GM19238 (cell line): ENCODE results near the gene EREG.
A peak's percentile ranks its signal among the peaks of the same experiment; 100 is the strongest.

Experiments used
- DNase-seq: peaks from one replicate; pipeline ENCODE4 v3.0.0; 2011; ENCODE audit warnings: low spot score; ENCODE audit not compliant: insufficient read length

The EREG gene

DNA sequence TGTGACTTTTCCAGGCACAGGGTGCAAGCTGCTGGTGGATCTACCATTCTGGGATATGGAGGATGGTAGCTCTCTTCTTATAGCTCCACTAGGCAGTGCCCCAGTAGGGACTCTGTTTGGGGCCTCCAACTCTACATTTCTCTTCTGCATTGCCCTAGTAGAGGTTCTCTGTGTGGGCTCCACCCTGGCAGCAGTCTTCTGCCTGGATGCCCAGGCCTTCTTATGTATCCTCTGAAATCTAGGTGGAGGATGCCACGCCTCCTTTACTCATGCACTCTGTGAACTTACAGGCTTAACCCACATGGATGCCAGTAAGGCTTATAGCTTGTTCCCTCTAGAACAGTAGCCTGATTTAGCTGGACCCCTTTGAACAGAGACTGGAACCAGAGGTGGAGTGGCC lies 20.9 kb upstream of the EREG start:
- DNase-seq, result no peak

DNA sequence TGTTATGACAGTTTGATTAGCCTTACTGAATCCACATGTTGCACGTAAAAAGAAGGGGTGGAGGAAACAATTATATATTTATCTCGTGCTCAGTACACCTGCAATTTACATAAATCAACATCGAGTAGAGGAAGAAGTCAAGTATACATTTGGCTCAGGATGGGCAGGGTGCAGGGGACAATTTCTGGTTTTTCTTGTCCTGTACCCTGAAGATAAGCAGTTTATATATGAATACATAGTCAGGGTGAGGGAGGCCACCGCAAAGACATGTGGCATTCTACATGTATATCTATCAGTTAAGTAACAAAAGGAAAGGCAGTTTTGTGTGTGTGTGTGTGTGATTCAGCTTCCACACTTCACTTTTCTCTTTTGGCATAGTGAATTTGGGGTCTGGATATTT lies 11.1 kb upstream of the EREG start:
- DNase-seq, result no peak

DNA sequence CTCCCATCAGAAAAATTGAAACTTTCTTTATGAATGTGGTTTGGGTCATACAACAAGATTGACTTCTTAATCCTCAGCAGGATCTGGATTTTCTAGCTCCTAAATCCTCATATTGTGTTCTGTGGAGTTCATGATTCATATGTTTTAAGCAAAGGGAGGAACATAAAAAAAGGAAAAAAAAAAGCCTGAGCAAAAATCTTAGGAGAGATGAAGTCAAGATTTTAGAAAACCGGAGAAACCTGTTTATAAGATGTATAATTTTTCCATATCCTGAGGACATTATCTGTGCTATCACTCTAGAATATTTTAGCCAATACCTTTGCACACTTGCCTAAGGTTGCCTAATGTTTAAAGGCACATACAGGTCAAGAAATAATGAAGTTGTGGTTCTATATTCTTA lies 7.0 kb upstream of the EREG start:
- no peak for DNase-seq

DNA sequence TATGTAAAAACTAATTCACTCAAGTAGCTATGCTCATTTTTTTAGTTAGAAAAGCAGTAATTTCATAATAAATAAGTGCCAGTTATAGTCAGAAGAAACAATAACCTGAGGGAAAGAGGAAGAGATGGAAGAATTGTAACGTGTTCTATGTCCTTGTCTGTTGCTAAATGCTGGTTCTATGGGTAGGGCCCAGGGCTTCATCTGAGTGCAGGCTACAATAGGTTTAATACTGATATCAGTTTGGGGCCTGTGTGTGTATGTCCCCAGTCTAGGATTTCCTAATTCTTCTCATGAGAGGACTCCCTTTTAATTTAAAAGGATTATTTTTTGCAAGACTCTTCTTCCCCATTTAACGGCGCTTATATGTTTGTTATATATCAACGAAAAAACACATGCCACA lies 3.3 kb upstream of the EREG start:
- DNase-seq, result no peak

DNA sequence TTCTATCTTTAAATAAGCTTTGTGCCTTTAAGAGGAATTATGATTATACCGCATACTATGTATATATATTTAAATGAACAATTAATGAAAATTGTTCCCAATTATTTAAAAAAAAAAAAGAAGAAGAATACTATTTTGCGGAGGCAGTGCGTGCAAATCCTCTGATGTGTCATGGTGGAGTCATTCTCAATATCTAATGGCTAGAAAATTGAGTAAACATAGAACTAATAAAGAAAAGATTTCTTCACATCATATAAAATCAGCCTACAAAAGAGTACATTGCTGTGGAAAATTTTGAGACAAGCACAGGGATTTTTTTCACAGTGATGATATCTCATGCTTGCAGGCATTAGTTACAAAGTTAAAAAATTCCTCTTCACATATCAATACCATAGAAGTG lies 2.6 kb upstream of the EREG start:
- DNase-seq, result no peak

DNA sequence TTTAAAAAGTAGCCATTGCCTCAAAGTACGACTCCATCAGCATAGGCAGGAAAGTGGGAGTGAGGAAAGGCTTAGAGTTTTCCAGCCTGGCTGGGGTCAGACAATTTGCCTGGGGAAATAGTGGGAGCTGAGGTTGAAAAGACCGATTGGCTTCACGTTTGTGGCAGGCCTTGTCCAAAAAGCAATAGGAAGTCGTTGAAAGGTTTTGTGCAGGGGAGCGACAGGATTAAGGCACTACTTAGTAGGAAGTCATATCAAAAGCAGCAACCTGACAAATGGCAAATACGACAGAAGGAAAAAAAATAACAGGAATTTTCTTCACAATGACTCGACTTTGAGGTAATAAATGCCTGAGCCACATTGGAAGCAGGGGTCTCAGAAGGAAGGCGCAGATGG lies 691 bp upstream of the EREG start:
- no peak for DNase-seq

DNA sequence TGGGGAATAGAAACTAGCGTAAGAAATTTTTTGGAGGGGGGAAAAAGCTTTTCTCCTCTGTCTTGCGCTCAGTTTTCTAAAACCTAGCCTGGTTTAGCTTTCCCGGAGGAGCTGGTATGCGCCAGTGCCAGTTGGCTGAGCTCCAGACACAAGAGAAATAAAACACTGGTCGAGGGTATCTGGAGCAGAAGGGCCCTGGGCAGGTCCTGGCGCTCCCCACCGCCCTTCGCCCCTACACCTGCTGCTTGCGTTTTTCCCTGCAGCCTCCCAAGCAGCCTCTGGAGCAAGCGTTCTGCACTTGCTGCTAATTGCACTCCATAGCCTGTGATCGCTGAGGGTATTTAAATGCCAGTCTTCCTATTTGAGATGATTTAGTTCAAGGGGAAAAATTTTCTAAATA lies 816 bp downstream of the EREG start:
- no peak for DNase-seq

DNA sequence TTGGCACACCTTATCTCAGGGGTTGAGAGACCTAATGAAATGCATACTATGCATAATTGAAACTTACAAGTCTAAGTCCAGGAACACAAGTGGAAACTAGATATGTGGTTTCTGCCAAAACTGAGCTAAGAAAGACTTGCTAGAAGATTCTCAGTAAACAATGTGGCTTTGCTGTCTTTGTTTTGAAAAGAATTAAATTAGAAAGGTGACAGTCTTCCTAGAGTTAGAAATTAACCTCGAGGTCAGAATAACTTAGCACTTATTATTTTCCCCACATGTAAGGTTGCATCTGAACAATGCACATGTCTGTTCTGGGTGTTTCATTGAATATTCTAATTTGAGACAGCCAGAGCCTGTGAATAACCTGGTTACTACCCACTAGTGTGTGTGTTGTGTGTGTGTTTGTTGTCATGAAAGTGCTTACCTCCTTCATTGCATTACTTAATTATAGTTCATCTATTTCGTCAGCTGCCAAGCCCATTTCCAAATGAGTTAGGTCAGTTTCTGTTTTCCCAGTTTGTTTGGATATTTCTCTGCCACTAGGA lies 1.5 kb downstream of the EREG start:
- DNase-seq, result no peak

DNA sequence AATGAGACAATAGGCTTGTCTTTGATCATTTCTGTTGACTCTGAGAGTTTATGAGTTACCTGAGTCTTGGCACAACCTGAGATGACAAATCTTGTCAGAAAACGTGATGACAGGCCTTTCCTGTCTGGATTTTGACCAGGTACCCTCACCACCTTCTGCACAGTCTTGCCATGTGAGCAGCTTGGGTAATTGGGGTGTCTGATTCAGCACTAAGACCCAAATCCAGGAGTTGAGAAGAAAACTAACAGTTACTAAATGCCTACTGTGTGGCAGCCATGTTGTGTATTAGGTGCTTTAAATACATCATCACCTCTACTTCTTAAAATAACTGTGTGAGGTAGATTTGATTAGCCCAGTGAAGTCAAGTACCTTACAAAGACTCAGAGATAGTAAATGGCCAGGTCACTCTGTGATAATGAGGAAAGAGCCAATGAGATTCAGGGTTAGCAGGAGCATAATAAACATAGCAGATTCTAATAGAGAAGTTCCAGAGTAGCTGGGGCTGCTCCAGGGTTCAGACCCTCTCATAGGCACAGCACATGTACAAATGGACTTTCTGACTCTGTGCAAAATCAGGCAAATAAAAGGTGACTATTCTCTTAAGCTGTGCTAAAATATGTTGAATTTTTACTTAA lies 2.8 kb downstream of the EREG start:
- DNase-seq, result no peak

DNA sequence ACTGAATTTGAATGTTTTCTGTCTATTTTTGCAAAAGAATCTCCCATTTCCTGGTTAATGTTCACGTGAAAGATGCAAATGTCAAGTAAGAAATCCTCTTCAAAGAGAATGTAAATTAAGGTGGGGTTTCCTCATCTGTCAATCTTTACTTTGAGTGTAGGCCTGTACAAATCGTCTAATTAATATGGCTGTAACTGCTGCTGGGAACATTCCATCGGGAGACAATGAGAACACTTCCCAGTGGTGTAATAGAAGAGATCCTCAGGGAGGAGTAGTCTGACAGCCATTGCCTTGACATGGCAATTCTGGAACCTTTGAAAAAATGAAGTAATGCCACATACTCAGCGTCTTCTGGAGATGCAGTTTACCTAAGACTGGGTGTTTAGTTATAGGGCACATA lies 3.7 kb downstream of the EREG start:
- DNase-seq, result no peak

DNA sequence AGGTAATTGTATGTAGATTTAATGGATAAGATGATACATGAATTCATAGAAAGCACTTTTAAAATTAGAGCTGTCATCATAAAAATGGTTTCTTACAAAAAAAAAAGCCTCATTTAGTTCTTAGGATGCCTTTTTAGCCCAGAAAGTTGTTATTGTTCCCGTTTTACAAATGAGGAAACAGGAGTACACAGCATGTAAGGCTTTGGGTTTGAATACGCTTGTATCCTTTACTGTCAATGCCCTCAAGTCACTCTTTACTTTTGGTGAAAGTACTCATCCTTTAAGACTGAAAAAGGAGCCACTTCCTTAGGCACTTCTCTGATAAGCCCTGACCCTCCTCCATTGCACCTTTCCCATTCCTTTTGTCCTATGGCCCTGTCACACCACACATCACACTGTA lies 4.9 kb downstream of the EREG start:
- DNase-seq, result no peak

DNA sequence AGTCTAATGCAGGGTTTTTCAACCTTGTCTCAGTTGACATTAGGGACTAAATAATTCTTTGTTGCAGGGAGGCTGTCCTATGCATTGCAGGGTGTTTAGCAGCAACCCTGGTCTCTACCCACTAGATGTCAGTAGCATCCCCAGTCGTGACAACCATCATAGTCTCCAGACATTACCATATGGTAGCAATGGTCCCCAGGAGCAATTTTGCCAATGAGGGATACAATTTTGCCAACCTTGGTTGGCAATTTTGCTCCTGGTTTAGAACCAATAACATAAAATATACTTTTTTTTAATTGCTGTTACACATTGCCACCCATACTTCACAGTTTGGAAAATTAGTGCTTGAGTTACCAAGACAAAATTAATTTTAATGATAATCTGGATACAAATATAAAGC lies 6.0 kb downstream of the EREG start:
- peak; percentile 9 for DNase-seq

DNA sequence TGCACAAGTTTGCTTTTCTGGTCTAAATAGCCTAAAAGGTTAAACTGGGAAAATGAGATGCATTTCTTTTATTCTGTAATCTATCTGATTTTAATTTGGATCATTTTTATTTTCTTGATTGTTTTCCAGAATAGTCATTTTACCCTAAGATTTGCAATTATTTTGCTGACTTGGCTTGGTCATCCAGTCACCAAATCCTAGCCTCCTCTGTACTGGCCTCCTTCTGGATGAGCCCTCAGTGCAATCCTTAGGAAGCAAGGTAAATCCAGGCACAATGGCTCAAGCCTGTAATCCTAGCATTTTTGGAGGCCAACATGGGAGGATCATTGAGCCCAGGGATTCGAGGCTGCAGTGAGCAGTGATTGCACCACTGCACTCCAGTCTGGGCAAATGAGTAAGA lies 9.2 kb downstream of the EREG start:
- DNase-seq, result no peak

DNA sequence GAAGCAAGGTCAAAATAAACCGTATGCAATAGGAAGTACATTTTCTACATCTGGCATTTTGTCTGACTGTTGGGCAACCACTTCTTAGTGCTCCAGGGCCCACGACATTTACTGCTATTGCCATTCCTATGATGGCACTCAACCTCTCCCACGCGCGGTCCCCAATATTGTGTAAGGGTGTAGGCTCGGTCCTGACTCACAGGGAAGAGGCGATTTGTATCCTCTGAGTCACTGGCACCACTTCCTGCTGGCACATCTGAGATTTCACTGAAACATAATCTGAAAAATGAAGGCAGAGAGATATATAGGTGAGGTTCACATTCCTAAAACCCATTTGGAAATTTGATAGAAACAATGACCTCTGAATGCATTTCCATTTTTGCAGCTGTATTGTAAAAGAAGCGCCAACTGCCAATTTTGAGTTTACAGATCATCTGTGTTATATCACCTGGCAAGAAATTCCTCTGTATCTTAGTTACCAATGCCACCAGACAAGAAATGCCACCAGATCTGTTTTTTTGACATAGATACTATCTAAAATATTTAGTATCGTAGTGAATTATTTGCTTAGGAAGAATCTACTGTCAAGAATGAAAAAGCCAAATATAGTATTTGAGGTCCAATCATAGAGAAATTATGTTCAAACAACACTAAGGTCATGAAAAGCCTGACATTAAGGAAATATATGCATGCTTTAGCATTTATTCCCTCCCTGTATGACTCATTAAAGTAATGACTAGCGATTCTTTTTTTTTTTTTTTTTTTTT lies 9.8 kb downstream of the EREG start:
- no peak for DNase-seq

DNA sequence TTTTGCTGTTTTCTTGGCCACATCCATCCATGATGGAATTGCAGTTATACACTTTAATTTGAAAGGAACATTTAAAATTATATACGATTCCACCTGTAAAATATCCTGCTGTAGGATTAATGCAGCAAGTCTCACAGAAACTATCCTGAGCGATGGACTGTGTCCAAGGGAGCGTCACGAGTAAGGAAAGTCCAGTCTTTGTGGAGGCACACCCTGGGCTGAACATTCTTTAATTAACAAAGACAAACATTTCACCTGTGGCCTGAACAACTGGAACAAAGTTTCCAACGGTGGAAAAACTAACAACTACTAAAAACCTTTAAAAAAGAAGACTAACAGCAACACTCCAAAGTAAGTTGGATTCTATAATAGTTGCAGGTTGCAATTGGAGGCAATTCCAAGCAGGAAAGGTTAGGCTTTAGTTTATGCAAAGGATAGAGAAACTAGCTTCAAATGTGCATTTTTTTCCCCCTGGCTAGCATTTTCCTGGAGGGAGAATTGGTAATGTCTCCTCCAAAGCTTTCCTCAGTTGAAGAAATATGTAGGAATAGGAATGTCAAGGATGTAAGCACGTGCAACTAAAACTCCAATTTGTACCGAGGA lies 11.0 kb downstream of the EREG start:
- DNase-seq, result no peak

DNA sequence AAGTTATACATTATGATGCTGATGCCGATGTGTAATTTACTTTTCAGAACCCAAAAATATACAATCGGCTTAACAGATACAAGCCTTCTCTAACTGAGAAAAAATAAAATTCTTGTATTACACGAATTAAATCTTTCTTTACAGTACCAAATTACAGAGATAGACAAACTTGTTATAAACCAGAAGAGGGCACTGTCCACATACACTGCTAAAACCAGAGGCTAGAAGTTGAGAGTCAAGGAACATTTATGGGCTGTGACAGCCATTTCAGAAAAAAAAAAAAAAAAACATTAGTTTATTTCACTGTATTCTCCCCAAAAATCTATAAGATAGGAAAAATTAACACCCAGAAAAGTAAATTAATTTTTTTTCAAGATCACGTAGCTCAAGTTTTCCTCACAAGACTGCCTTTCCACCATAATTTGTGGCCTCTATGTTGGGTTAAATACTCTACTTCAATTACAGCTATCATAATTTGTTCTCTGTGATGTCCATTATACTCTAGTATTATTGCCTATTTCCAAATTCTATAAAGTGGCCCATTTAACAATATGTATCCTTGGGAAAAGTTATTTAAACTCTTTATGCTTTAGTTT lies 12.0 kb downstream of the EREG start:
- peak; percentile 9 for DNase-seq

DNA sequence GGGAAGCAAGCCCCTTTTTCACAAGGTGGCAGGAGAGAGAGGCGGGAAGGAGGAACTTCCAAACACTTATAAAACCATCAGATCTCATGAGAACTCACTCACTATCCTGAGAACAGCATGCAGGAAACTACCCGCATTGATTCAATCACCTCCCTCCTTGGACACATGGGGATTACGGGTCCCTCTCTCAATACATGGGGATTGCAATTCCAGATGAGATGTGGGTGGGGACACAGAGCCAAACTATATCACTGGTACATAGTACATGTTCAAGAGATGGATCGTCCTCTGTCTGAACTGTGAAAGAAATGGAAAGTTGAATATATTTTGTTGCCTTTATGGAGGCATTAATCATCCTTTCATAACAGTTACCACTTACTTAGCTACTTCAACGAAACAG lies 12.8 kb downstream of the EREG start:
- no peak for DNase-seq

DNA sequence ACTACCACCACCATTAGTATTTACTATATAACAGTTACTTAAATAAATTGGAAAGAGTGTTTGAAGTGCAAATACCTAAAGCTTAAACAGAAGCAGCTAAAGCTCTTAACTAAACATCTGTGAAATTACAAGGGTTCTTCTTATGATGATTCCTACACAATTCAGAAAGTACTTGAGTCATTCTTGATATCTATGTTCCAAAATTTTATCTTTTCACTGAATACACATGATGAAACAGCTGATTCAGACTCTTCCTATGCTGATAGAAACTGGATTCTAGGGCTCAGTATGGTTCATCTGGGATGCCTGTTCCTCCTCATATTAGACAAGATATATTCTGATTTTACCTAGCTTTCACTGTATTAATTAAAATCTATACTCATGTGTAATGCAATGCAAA lies 13.6 kb downstream of the EREG start:
- DNase-seq, result no peak

DNA sequence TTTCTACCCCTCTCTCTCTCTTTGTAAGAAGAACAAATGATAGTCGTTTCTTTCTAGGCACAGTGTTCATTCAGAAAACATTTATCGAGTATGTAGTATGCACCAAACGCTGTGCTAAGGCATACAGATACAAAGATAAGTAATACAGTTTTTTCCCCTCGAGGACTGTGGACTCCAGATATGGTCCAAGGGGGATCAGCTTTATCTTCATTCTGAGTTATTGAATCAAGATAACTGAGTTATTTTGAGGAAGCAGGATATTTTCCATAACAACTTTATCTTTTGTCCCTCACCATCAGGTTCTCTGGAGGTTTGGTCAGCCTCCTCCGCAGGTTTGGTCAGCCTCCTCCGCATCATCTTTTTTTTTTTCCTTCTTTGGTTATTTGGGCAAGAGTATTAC lies 15.0 kb downstream of the EREG start:
- no peak for DNase-seq

DNA sequence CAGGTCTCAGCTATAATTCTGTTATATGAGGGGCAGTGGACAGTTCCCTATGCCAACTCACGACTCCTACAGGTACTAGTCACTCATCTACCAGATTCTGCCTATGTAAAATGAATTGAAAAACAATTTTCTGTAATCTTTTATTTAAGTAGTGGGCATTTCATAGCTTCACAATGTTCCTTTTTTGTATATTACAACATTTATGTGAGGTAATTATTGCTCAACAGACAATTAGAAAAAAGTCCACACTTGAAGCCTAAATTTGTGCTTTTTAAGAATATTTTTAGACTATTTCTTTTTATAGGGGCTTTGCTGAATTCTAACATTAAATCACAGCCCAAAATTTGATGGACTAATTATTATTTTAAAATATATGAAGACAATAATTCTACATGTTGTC lies 20.4 kb downstream of the EREG start:
- DNase-seq, result no peak

DNA sequence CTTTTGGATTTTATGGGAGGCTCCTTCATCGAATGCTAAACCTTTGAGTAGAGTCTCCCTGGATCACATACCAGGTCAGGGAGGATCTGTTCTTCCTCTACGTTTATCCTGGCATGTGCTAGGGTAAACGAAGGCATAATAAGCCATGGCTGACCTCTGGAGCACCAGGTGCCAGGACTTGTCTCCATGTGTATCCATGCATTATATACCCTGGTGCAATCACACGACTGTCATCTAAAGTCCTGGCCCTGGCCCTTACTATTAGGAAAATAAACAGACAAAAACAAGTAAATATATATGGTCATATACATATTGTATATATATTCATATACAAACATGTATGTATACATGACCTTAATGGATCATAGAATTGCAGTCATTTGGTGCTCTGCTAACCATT lies 21.2 kb downstream of the EREG start:
- DNase-seq, result no peak

DNA sequence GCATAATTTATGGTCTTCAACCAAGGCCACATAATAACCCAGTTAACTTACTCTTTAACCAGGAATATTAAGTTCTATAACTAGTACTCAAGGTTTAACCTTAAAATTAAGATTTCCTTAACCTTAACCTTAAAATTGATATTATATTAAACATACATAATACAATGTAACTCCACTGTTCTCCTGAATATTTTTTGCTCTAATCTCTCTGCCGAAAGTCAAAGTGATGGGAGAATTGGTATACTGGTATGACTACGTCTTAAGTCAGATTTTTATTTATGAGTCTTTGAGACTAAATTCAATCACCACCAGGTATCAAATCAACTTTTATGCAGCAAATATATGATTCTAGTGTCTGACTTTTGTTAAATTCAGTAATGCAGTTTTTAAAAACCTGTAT lies 22.8 kb downstream of the EREG start:
- DNase-seq, result no peak
